Trophoblast cell (in vitro differentiated cells and primary cell): ENCODE data around the gene HADHA.

ENCODE experiments used
- DNase-seq, 2 donors: peaks; one replicate each; pipeline ENCODE4 v3.0.0-alpha.2; 2016
- H2AFZ ChIP-seq: 2 replicates; pipeline ENCODE4 v1.6.1; 2013; ENCODE audit warnings: low read length, moderate library complexity, mild to moderate bottlenecking; ENCODE audit not compliant: insufficient read depth, poor library complexity
- H2AK5ac ChIP-seq: 2 replicates; pipeline ENCODE4 v1.6.1; 2013; ENCODE audit warnings: mild to moderate bottlenecking, low read length
- H2BK120ac ChIP-seq: 2 replicates; pipeline ENCODE4 v1.6.1; 2013; ENCODE audit warnings: low read length, mild to moderate bottlenecking, moderate library complexity; ENCODE audit not compliant: insufficient read depth, poor library complexity
- H2BK12ac ChIP-seq: 2 replicates; pipeline ENCODE4 v1.6.1; 2013; ENCODE audit warnings: mild to moderate bottlenecking, low read length, moderate library complexity
- H2BK5ac ChIP-seq: 2 replicates; pipeline ENCODE4 v1.6.1; 2013; ENCODE audit warnings: low read length, low read depth, moderate library complexity, mild to moderate bottlenecking; ENCODE audit not compliant: poor library complexity
- H3K14ac ChIP-seq: 2 replicates; pipeline ENCODE4 v1.6.1; 2013; ENCODE audit warnings: mild to moderate bottlenecking, low read length
- H3K18ac ChIP-seq: 2 replicates; pipeline ENCODE4 v1.6.1; 2013; ENCODE audit warnings: mild to moderate bottlenecking, low read length
- H3K23ac ChIP-seq: 2 replicates; pipeline ENCODE4 v1.6.1; 2013; ENCODE audit warnings: low read length
- H3K27ac ChIP-seq: 2 replicates; pipeline ENCODE4 v1.5.1; 2013; ENCODE audit warnings: low read depth, mild to moderate bottlenecking, inconsistent platforms, low read length, moderate library complexity
- H3K27me3 ChIP-seq: 2 replicates; pipeline ENCODE4 v1.6.1; 2013; ENCODE audit warnings: inconsistent platforms, mild to moderate bottlenecking, low read length, moderate library complexity; ENCODE audit not compliant: insufficient read depth
- H3K36me3 ChIP-seq, 2 experiments: 1 replicate in 1 of 2; 2 replicates in 1 of 2; pipeline ENCODE4 v1.6.1; 2013; ENCODE audit warnings: low read length in 2 of 2, mild to moderate bottlenecking in 2 of 2, moderate library complexity in 1 of 2; ENCODE audit not compliant: insufficient read depth in 2 of 2, control insufficient read depth in 1 of 2
- H3K4ac ChIP-seq: 2 replicates; pipeline ENCODE4 v1.6.1; 2013; ENCODE audit warnings: low read depth, mild to moderate bottlenecking, low read length, moderate library complexity
- H3K4me1 ChIP-seq, 2 experiments: 1 replicate in 1 of 2; 2 replicates in 1 of 2; pipeline ENCODE4 v1.6.1; 2013; ENCODE audit warnings: low read length in 2 of 2, mild to moderate bottlenecking in 2 of 2, moderate library complexity in 1 of 2; ENCODE audit not compliant: insufficient read depth in 2 of 2, control insufficient read depth in 1 of 2
- H3K4me2 ChIP-seq: 2 replicates; pipeline ENCODE4 v1.6.1; 2013; ENCODE audit warnings: inconsistent platforms, mild to moderate bottlenecking, low read length, moderate library complexity
- H3K4me3 ChIP-seq: 2 replicates; pipeline ENCODE4 v1.5.1; 2013; ENCODE audit warnings: mild to moderate bottlenecking, low read depth, low read length, inconsistent platforms
- H3K79me1 ChIP-seq: one replicate; pipeline ENCODE4 v1.6.1; 2013; ENCODE audit warnings: low read length
- H3K79me2 ChIP-seq: 2 replicates; pipeline ENCODE4 v1.6.1; 2013; ENCODE audit warnings: low read length, mild to moderate bottlenecking; ENCODE audit not compliant: control insufficient read depth, insufficient read depth, poor library complexity
- H3K9ac ChIP-seq: 2 replicates; pipeline ENCODE4 v1.6.1; 2013; ENCODE audit warnings: mild to moderate bottlenecking, low read length
- H3K9me3 ChIP-seq: 2 replicates; pipeline ENCODE4 v1.6.1; 2013; ENCODE audit warnings: low read depth, mild to moderate bottlenecking, control low read depth, inconsistent platforms, low read length; ENCODE audit not compliant: insufficient read depth
- H4K12ac ChIP-seq: 2 replicates; pipeline ENCODE4 v1.6.1; 2013; ENCODE audit warnings: low read depth, mild to moderate bottlenecking, low read length, moderate library complexity
- H4K8ac ChIP-seq: 2 replicates; pipeline ENCODE4 v1.6.1; 2013; ENCODE audit warnings: low read depth, mild to moderate bottlenecking, low read length, moderate library complexity
- H4K91ac ChIP-seq: one replicate; pipeline ENCODE4 v1.6.1; 2013; ENCODE audit warnings: low read depth, mild to moderate bottlenecking, low read length, moderate library complexity
- WGBS: extraction: QIAGEN DNeasy Blood & Tissue Kit; methylation state at CpG from one replicate; pipeline ENCODE4 v1.1.7; 2013; ENCODE audit warnings: missing lambda C conversion rate; ENCODE audit not compliant: insufficient read length, insufficient coverage; ENCODE audit errors: extremely low coverage; 5-methylcytosine and 5-hydroxymethylcytosine counted together

Gene HADHA

GRCh38 chr2:26203906-26204305, 40.5 kb downstream of the HADHA start:
- no peak overlapping the region for H4K12ac ChIP-seq
- no peak overlapping the region for H3K4me3 ChIP-seq
- H2BK12ac ChIP-seq, result no peak overlapping the region
- WGBS, result no CpG with 5 or more reads among the region's 7 CpGs
- no peak overlapping the region for H3K4me2 ChIP-seq
- no peaks in the 10 kb centered on the region for H3K79me1 ChIP-seq
- no peak overlapping the region for H3K23ac ChIP-seq
- H4K91ac ChIP-seq, result no peak overlapping the region
- no peaks in the 10 kb centered on the region for H3K79me2 ChIP-seq
- H4K8ac ChIP-seq, result no peak overlapping the region
- H3K27ac ChIP-seq, result no peak overlapping the region
- H2AFZ ChIP-seq, result no peak overlapping the region
- no peak overlapping the region for H2AK5ac ChIP-seq
- DNase-seq, result no peak
- no peak overlapping the region for H3K14ac ChIP-seq
- no peak overlapping the region for H3K4ac ChIP-seq
- peaks cover 14 to 33% of the 10 kb centered on the region in 2 experiments for H3K36me3 ChIP-seq
- H2BK5ac ChIP-seq, result no peak overlapping the region
- no peaks in the 10 kb centered on the region for H3K4me1 ChIP-seq
- H2BK120ac ChIP-seq, result no peak overlapping the region
- peak overlapping the region; percentile 80 for H3K9ac ChIP-seq
- no peak overlapping the region for H3K18ac ChIP-seq
- no peaks in the 10 kb centered on the region for H3K9me3 ChIP-seq
- H3K27me3 ChIP-seq, result no peaks in the 10 kb centered on the region

DNA sequence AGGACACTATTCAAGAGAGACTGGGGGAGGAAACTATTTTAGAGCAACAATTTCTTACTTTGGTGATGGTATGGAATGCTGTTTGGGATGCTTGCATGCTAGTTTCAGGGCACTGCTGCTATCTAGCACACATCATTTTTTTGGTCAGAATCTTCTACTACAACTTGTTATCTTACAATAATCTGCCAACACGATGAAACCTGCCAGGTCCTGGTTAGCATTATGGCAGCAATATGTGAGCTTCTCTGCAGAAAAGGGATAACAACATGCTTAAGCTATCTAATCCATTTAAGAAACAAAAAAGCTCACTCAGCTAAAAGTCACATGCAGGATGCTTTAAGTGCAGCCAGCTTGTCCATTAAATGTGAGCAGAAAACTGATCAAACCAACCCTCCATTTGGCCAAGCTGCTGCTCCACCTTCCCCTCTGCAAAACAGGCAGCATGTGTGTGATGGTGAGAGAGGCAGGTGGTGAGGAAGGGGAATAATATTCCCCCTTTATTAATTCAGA, 41.4 kb downstream of the HADHA start:
- H3K14ac ChIP-seq, result no peak overlapping the region
- H3K23ac ChIP-seq, result no peak overlapping the region
- H2BK120ac ChIP-seq, result no peak overlapping the region
- no peaks in the 10 kb centered on the region for H3K9me3 ChIP-seq
- H3K27me3 ChIP-seq, result no peaks in the 10 kb centered on the region
- no peak overlapping the region for H4K12ac ChIP-seq
- H2BK12ac ChIP-seq, result no peak overlapping the region
- DNase-seq, result no peak
- no peak overlapping the region for H3K4ac ChIP-seq
- H3K36me3 ChIP-seq, result peaks cover 14 to 32% of the 10 kb centered on the region in 2 experiments
- no peak overlapping the region for H3K18ac ChIP-seq
- H4K8ac ChIP-seq, result no peak overlapping the region
- no peak overlapping the region for H3K27ac ChIP-seq
- no CpG with 5 or more reads among the region's 1 CpG for WGBS
- H2AK5ac ChIP-seq, result no peak overlapping the region
- H3K9ac ChIP-seq, result no peak overlapping the region
- no peak overlapping the region for H3K4me3 ChIP-seq
- H4K91ac ChIP-seq, result no peak overlapping the region
- no peak overlapping the region for H2AFZ ChIP-seq
- no peaks in the 10 kb centered on the region for H3K79me1 ChIP-seq
- no peak overlapping the region for H3K4me2 ChIP-seq
- no peaks in the 10 kb centered on the region for H3K4me1 ChIP-seq
- no peaks in the 10 kb centered on the region for H3K79me2 ChIP-seq
- H2BK5ac ChIP-seq, result no peak overlapping the region

DNA sequence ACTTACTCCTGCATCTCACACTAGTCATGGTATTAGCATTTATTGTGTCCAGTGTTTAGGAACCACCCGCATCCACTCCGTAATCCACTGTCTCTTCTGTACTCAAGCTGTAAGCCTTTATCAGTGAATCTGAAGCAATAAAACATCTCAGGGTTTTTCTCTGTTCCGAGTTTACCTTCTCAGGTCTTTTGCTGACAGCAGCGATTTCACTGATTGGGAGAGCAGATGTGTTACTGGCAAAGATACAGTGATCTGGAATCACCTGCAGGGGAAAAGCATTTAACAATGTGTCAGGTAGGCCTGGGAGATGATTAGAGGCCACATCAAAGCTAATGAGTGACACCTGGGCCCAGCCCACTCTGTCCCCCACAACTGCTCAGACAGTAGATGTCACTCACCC, 46.9 kb downstream of the HADHA start:
- Histone ChIP-seq H3K14ac (no peak overlapping the region), H3K23ac (no peak overlapping the region), H3K4ac (no peak overlapping the region), H2BK5ac (no peak overlapping the region), H3K27me3 (no peaks in the 10 kb centered on the region), H3K79me1 (no peaks in the 10 kb centered on the region), H3K36me3 (peaks cover 30 to 67% of the 10 kb centered on the region in 2 experiments), H3K9me3 (no peaks in the 10 kb centered on the region), H4K8ac (no peak overlapping the region), H2AK5ac (no peak overlapping the region), H3K18ac (no peak overlapping the region), H3K27ac (no peak overlapping the region), H3K4me2 (no peak overlapping the region), H3K4me1 (no peaks in the 10 kb centered on the region), H4K12ac (no peak overlapping the region), H3K4me3 (no peak overlapping the region), H3K79me2 (no peaks in the 10 kb centered on the region), H2AFZ (no peak overlapping the region), H2BK120ac (no peak overlapping the region), H2BK12ac (no peak overlapping the region), H3K9ac (no peak overlapping the region), H4K91ac (no peak overlapping the region)
- WGBS, result no CpG with 5 or more reads among the region's 4 CpGs
- no peak for DNase-seq

- Histone ChIP-seq H3K4me1 (no peaks in the 10 kb centered on the region), H4K91ac (no peak overlapping the region), H3K4me3 (no peak overlapping the region), H3K9me3 (no peaks in the 10 kb centered on the region), H3K14ac (no peak overlapping the region), H3K4ac (no peak overlapping the region), H3K18ac (no peak overlapping the region), H3K79me1 (no peaks in the 10 kb centered on the region), H3K79me2 (no peaks in the 10 kb centered on the region), H3K27ac (no peak overlapping the region), H2BK5ac (no peak overlapping the region), H2BK120ac (no peak overlapping the region), H3K23ac (no peak overlapping the region), H3K27me3 (no peaks in the 10 kb centered on the region), H3K4me2 (no peak overlapping the region), H2BK12ac (no peak overlapping the region), H2AK5ac (no peak overlapping the region), H4K12ac (no peak overlapping the region), H3K9ac (peak overlapping the region; percentile 42), H2AFZ (no peak overlapping the region), H3K36me3 (peaks cover 29 to 65% of the 10 kb centered on the region in 2 experiments), H4K8ac (no peak overlapping the region)
- WGBS, result no CpG with 5 or more reads among the region's 9 CpGs
- no peak for DNase-seq
These were observed 47.6 kb downstream of the HADHA start for GRCh38 chr2:26196683-26197418.
